ENCODE results near the gene PLCL2.

PLCL2 gene

DNA sequence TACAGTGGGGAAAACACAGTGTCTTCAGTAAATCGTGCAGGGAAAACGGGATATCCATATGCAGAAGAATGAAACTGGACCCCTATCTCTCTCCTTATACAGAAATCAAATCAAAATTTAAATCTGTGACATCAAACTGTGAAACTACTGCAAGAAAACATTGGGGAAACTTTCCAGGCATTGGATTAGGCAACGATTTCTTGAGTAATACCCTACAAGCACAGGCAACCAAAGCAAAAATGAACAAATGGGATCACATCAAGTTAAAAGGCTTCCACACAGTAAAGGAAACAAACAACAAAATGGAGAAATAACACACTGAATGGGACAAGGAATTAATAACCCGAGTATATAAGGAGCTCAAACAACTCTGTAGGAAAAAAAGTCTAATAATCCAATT is 165.3 kb downstream of the PLCL2 start:
- DNase-seq = no peak

DNA sequence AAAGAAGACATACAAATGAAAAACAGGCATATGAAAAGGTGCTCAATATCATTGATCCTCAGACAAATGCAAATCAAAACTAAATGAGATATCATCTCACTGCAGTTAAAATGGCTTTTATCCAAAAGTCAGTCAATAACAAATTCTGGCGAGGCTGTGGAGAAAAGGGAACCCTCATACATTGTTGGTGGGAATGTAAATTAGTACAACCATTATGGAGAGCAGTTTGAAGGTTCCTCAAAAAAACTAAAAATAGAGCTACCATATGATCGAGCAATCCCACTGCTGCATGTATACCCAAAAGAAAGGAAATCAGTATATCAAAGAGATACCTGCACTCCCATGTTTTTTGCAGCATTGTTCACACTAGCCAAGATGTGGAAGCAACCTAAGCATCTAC is 165.8 kb downstream of the PLCL2 start:
- DNase-seq = no peak

- DNase-seq = no peak
Measured at GRCh38 chr3:17052363-17052762, 167.6 kb downstream of the PLCL2 start.

DNA sequence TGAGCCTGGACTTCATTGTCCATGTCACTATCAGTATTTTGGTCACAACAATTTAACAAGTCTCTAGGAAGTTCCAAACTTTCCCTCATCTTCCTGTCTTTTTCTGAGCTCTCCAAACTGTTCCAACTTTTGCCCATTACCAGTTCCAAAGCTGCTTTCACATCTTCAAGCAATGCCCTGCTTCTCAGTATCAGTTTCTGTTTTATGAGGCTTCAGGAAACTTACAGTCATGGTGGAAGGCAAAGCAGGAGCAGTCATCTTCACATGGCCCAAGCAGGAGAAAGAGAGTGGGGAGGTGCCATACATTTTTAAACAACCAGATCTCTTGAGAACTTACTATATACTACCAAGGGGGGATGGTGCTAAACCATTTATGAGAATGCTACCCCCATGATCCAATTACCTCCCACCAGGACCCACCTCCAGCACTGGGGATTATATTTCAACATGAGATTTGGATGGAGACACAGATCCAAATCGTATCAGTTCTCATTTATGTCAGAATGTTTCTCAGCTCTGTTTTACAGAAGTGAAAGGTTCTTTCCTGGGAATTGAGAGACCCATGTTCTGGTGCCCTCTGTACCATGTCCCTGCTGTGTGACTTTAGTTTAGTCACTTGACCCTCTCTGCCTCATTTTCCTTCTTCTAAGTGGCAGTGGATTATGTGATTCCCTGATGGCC is 169.7 kb downstream of the PLCL2 start:
- no peak for DNase-seq

DNA sequence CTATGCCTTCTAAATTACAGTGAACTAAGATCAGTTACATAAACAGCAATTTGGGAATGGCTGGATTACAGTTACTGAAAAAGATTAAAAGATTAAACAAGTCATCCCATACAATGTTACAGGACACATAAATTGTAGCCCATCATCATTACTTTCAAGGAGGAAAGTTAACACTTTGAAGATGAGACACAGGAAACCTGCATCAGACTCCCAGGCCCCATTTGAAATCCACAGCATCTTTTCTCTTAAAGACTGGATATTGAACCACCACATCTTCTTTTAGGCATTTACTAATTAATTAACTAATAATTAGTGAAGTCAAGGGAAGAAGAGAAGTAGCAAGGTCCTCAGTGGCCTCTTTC is 170.2 kb downstream of the PLCL2 start:
- DNase-seq = no peak

- DNase-seq = no peak
Measured at GRCh38 chr3:17055374-17056276, 170.9 kb downstream of the PLCL2 start.

- no peak for DNase-seq
Measured at GRCh38 chr3:17057321-17057720, 172.6 kb downstream of the PLCL2 start.

- no peak for DNase-seq
Measured at GRCh38 chr3:17059989-17060550, 175.3 kb downstream of the PLCL2 start.

DNA sequence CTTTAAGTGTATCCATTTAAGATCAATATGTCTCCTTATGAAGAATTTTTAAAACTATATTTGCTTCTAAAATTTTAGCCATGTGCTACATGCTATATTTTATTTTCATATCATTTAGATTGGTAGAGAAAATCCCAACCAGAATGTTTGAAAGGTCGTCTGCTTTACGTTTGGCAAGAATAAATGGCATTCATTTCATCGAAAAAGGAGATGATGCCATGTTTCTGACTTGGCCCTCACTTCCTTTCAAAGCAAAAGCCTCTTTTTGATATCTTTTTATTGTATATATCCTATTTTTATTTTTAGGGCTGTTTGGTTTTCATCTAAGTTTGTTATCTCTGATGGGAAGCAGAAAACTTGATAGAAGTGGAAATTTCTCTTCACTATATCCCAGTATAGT is 176.2 kb downstream of the PLCL2 start:
- no peak for DNase-seq

GRCh38 chr3:17062736-17063135 is 178.0 kb downstream of the PLCL2 start:
- no peak for DNase-seq

- DNase-seq = no peak
Measured at GRCh38 chr3:17063596-17063995, 178.8 kb downstream of the PLCL2 start.

DNA sequence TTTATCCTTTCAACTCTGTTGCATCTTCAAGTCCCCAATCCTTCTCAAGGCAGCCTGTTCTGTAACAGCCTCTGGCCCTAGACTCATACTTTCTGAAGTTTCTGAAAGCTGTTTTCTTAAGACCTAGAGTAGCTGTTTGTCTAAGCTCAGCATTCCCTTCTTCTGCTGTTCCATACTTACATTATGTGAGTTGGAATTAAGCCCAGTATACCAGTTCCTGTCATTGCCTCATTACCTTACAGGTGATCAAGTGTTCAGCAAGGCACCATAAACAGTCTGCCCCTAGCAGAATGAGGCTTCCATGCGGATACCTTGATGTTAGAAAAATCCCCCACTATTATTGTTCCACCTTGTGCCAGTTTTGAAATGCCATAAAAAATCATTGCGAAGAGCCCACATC is 180.6 kb downstream of the PLCL2 start:
- no peak for DNase-seq

DNA sequence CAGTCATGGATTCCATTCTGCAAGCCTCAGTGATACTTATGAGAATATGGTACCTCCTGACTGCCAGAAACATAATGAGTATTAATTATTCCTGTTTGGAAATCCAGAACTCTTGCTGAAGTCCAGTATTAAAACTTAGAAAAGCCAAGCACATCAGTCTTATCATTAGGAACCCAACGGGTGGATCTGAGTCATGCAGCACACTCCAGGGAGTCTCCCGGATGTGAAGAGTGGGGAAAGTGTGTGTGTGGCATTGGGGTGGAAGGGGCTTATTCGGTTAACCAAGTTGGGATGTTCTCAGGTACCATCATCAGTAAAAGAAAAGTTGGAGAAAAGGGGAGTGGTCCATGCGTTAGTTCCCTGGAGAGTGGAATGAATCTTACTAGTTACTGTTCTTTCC is 181.1 kb downstream of the PLCL2 start:
- DNase-seq = no peak

- no peak for DNase-seq
Measured at GRCh38 chr3:17069754-17070153, 185.0 kb downstream of the PLCL2 start.

DNA sequence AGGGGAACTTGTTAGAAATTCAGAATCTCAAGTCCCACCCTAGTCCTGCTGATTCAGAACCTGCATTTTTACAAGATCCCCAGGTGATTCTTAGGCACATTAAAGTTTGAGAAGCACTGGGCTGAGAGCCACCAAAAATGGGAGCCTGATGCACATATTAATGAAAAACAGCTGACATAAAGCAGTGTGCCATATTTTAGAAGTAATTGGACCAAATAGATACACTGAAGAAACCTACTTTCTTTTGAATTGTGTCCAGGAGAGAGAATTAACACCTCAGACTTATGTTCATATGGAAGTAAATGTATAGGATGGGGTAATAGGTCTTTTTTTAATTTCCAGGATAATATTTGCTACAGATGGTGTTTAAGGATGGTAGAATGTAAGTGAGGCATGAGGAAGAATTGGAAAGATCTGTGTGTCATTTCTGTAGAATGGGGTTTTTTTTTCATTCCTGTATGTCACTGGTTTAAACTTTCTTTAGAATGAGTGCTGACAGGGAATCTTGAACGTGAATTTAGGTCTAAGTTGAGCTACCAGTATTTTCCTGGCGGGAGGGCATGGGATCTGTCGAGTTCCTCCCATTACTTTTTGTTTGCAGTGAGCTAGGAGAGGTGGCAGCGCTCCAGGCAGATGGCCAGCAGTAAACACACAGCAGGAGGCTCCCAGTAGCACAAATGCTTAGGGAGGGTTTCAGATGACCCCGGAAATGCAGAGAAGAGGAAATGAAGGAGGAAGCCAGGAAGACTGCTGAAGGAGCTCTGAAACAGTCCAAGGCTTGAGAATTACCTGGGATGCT is 185.6 kb downstream of the PLCL2 start:
- DNase-seq = no peak

DNA sequence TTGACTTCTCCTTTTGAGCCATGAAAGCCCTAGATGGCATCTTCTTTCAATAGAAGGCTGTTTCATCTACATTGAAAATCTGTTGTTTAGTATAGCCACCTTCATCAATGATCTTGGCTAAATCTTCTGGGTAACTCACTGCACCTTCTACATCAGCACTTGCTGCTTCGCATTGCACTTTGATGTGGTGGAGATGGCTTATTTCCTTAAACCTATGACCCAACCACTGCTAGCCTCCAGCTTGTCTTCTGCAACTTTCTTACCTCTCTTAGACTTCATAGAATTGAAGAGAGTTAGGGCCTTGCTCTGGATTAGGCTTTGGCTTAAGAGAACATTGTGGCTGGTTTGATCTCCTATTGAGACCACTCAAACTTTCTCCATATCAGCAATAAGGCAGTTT is 189.8 kb downstream of the PLCL2 start:
- DNase-seq = no peak

- no peak for DNase-seq
Measured at GRCh38 chr3:17075358-17075757, 190.6 kb downstream of the PLCL2 start.

DNA sequence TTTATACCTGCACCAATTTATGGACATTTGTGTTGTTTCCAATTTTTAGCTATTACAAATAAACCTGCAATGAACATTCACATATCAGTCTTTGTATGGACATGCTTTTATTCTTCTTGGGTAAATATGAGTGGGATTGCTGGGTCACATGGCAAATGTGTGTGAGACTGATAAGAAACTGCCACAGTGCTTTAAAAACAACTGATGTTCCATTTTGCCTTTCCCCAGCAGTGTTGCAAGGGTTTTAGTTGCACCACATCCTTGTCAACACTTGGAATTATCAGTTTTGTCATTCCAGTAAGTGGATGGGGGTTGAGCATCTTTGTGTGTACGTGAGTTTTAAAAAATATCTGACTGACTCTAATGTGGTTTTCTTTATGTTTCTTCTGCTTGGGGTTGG is 191.2 kb downstream of the PLCL2 start:
- DNase-seq = no peak

DNA sequence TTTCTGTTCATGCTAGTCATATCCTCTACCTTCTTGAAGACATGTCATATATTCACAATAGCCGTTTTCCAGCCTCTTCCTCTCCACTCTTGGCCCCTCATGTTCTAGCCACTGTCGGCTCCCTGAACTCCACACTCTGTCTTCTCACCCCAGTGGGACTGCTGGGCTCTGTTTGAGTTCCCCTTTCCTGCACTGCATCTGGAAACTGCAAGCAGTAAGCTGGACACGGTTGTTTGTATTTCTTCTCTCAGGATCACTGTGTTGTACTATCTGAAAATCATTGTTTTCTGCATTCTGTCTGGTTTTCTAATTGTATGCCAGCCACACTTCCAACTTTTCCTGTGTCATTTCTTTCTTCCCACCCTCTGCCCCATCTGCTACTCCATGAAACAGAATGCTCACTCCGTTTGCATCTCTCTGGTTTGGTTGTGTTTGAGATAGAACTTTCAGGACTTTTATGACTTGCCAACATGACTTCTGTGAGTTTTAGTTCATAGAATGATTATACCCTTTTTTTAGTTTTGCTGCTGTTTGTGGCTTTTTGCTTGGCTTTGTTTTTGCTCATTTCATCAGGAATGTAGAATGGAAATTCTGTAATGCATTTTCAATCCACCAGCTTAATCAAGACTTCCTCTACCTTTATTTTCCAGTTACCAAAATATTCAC is 192.3 kb downstream of the PLCL2 start:
- DNase-seq = no peak

DNA sequence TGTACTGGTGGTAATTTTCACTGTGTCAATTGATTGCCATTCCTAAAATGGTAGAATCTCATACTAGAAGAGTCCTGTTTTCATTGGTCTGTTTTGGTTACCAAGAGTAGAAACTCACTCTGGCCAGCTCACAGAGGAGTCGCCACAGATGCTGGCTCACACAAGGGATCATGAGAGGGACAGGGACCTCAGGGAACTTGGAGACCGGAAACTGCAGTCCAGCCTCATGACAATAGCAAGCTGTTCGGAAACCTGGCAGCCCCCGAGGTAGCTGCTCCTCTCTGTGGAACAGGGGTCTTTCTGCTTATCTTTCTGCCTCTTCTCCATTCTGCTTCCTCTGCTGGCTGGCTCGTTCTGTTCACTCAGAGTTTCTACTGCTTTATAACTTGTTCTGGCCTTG is 192.9 kb downstream of the PLCL2 start:
- DNase-seq = no peak

GRCh38 chr3:17078926-17079465 is 194.2 kb downstream of the PLCL2 start:
- DNase-seq = no peak

DNA sequence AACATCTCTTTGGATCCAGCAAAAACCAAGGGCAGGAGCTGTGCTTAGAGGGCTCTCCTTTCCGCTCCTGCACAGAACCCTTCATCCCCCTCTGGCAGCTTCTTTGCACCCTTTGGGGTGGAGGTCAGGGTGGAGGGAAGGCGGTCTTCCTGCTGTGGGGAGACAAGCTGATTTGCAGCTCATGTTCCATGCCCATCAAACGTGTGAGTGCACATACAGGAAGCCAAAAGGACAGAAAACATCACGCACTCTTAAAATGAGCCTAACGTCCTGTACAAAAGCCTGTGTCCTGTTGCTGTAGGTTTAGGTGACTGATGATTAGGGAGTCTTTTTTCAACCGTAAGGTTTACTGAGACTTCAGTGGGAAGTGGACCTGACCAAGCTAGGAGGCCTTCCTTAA is 195.2 kb downstream of the PLCL2 start:
- DNase-seq = no peak

- no peak for DNase-seq
Measured at GRCh38 chr3:17081520-17081919, 196.8 kb downstream of the PLCL2 start.

Measured in stimulated activated CD4-positive, alpha-beta T cell treated with anti-CD3 and anti-CD28 coated beads, Interleukin-2, amount 100 ng/mL, for 48 hours (primary cell).